ENCODE results near the gene NUS1. TPM values are rescaled to one million over a fixed set of nuclear protein-coding genes. Genes with fewer than 3 reads are reported as not detected.

The NUS1 gene
- total and polyA plus RNA-seq, 2 of the 13 experiments (the other 11 are each of a cell fraction or from before 2014, with no cell fraction given), result 18.3 to 18.6 TPM

DNA sequence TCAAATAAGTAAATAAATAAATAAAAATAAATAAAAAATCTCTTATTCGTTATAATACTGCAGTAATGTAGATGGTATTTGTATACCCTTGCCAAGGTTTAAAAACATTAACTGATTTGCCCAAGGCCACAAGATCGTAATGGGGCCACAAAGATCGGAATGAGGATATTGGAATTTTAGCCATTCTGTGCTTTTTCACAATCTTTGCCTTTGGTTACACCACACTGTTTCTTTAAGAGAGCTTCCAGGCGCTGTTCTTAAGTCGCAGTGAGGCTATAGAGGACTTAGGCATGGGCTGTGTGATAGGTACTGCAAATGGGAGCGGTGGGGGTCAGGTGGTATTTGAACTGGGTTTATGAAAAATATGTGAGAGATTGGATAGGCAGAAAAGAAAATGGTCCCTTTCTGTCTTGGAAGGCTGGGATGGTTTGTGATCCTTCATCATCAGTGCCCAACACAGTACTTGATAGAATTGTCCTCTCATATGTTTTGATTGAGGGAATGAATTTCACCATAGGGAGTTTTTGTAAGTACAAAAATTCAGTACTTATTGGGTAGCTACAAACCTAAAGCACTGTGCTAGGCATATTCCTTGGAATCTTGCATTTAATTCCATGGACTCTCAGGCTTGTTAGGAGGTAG lies 1.4 kb downstream of the NUS1 start:
- POLR2A ChIA-PET, result no interaction called here
- FAIRE-seq (no peak), DNase-seq (ENCODE audit: low spot score) (no peak), ATAC-seq (no peak)
- Histone ChIP-seq H3K4me3 (replicated peaks in 1 of 3; ENCODE audit: insufficient read depth in 1 of 3, low read depth in 2 of 3, low read length in 3 of 3) (peak overlapping the region; percentile 86 to 93 (median 88)), H3K4me2 (ENCODE audit: low read depth, low read length) (peak overlapping the region; percentile 98), H3K27me3 (ENCODE audit: control insufficient read depth in 1 of 2, insufficient read depth in 2 of 2, low read length in 2 of 2) (no peaks in the 10 kb centered on the region; a peak in 1 of 5 replicates), H3K9me3 (ENCODE audit: low read length) (no peaks in the 10 kb centered on the region), H3K9ac (ENCODE audit: insufficient read depth, low read depth, low read length) (peak overlapping the region; percentile 84), H3K4me1 (ENCODE audit: insufficient read depth, low read length) (peaks cover 71% of the 10 kb centered on the region), H3K27ac (ENCODE audit: extremely low read length, insufficient read depth, low read length) (peak overlapping the region; percentile 15), H4K20me1 (ENCODE audit: insufficient read depth, low read length) (peaks cover 47% of the 10 kb centered on the region), H3K36me3 (replicated peaks in 1 of 2; ENCODE audit: control insufficient read depth in 1 of 2, insufficient read depth in 2 of 2, low read length in 2 of 2) (peaks cover 0 to 15% of the 10 kb centered on the region in 2 experiments; a peak in 1 of 5 replicates), H2AFZ (ENCODE audit: low read length) (no peak overlapping the region), H3K79me2 (ENCODE audit: insufficient read depth, low read length) (peaks cover 66% of the 10 kb centered on the region)
- intact Hi-C loops (cut with micrococcal nuclease; ENCODE audit: unreplicated experiment), result loop anchor here (5.0 kb wide), 2 partner anchors 224 to 1424 kb away; partner anchors contain the start of gene TSPYL4
- WGBS (ENCODE audit: low lambda C conversion rate), result 30% methylated on average over 6 of the region's 6 CpGs
- in situ Hi-C loops (cut with HindIII; ENCODE audit: extremely low pct_ligation_motif_present, low pct_unique_long_range_greater_than_20kb), result no loop called here
- CTCF ChIA-PET (ENCODE audit: low intra/inter-chr PET ratio, low total read pairs), result no interaction called here
- TF ChIP-seq, protein P1, sequence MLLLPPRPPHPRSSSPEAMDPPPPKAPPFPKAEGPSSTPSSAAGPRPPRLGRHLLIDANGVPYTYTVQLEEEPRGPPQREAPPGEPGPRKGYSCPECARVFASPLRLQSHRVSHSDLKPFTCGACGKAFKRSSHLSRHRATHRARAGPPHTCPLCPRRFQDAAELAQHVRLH (CRISPR knock-in tag; IDR thresholded peaks at IDR 0.05; ENCODE audit: borderline replicate concordance, low read depth), result no peak
- TF ChIP-seq POLR2A (IDR thresholded peaks at IDR 0.05; ENCODE audit: insufficient read depth in 1 of 2, low read depth in 2 of 2, low read length in 2 of 2) (0 out of 4 replicates have a peak, but pooled peaks of 1 of the 2 experiments have one; percentile 14), ZNF335 (CRISPR knock-in tag; IDR thresholded peaks at IDR 0.05) (0 out of 2 replicates have a peak, but pooled peaks have one; percentile 12)
- BruUV-seq (replicated peaks), result TSS peak; percentile 43

DNA sequence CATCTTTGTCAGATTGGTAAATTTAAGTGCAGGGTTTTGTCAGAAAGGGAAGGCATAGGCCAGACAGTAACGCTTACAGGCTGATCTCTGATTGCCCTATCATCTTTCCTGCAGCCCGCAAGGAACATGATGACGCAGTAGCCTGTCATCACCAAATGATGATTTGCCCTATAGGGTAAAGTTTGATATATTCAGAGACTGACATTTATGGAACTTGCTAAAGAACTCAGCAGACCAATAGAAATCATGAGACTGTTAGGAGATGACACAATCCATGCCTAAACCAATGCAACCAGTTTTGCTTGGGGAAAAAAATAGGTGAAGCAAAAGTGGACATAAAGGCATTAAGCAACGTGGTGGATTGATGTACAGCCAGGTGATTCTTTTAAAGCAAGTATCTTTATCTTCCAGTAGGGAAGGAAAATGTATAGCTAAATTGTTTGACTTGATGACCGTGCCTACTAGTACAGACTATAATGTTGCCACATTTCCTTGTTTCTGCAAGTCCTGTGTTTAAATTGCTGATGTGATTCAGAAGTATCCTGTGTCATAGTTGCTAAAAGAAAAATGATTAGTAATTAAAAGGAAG lies 2.4 kb downstream of the NUS1 start:
- peaks cover 80% of the 10 kb centered on the region for H3K4me1 ChIP-seq (ENCODE audit: insufficient read depth, low read length)
- intact Hi-C loops (cut with micrococcal nuclease; ENCODE audit: unreplicated experiment) (loop anchor here (5.0 kb wide), 2 partner anchors 225 to 1425 kb away; partner anchors contain the start of gene TSPYL4), in situ Hi-C loops (cut with HindIII; ENCODE audit: extremely low pct_ligation_motif_present, low pct_unique_long_range_greater_than_20kb) (no loop called here)
- H3K9ac ChIP-seq (ENCODE audit: insufficient read depth, low read depth, low read length), result peak overlapping the region; percentile 84
- H3K79me2 ChIP-seq (ENCODE audit: insufficient read depth, low read length), result peaks cover 75% of the 10 kb centered on the region
- H3K27me3 ChIP-seq (ENCODE audit: control insufficient read depth in 1 of 2, insufficient read depth in 2 of 2, low read length in 2 of 2), result no peaks in the 10 kb centered on the region; a peak in 1 of 5 replicates
- H2AFZ ChIP-seq (ENCODE audit: low read length), result no peak overlapping the region
- no peak for DNase-seq (ENCODE audit: low spot score)
- 68% methylated on average over 5 of the region's 5 CpGs for whole genome bisulfite sequencing (ENCODE audit: low lambda C conversion rate)
- no peak for ATAC-seq
- FAIRE-seq, result no peak
- H3K27ac ChIP-seq (ENCODE audit: extremely low read length, insufficient read depth, low read length), result no peak overlapping the region
- POLR2A ChIA-PET, result no interaction called here
- CTCF ChIA-PET (ENCODE audit: low intra/inter-chr PET ratio, low total read pairs), result no interaction called here
- peak overlapping the region; percentile 86 to 93 (median 88); a peak in 5 of 6 replicates for H3K4me3 ChIP-seq (replicated peaks in 1 of 3; ENCODE audit: insufficient read depth in 1 of 3, low read depth in 2 of 3, low read length in 3 of 3)
- no TSS peak for BruUV-seq (replicated peaks)
- H3K4me2 ChIP-seq (ENCODE audit: low read depth, low read length), result peak overlapping the region; percentile 98
- H3K36me3 ChIP-seq (replicated peaks in 1 of 2; ENCODE audit: control insufficient read depth in 1 of 2, insufficient read depth in 2 of 2, low read length in 2 of 2), result peaks cover 0 to 19% of the 10 kb centered on the region in 2 experiments; a peak in 1 of 5 replicates
- H3K9me3 ChIP-seq (ENCODE audit: low read length), result no peaks in the 10 kb centered on the region
- peaks cover 50% of the 10 kb centered on the region for H4K20me1 ChIP-seq (ENCODE audit: insufficient read depth, low read length)
- no peak for TF ChIP-seq FOXM1 (CRISPR knock-in tag; IDR thresholded peaks at IDR 0.05)
- TF ChIP-seq ZC3H4 (CRISPR knock-in tag; IDR thresholded peaks at IDR 0.05; ENCODE audit: borderline replicate concordance), result no peak
- peak; percentile 30; the same call in 1 of the 2 replicates for TF ChIP-seq RBFOX2 (IDR thresholded peaks at IDR 0.05; ENCODE audit: low read depth, low read length)
- no peak for TF ChIP-seq SP2 (CRISPR knock-in tag; IDR thresholded peaks at IDR 0.05)
- TF ChIP-seq HES4 (CRISPR knock-in tag; IDR thresholded peaks at IDR 0.05; ENCODE audit: borderline replicate concordance), result no peak
- TF ChIP-seq, protein P2, sequence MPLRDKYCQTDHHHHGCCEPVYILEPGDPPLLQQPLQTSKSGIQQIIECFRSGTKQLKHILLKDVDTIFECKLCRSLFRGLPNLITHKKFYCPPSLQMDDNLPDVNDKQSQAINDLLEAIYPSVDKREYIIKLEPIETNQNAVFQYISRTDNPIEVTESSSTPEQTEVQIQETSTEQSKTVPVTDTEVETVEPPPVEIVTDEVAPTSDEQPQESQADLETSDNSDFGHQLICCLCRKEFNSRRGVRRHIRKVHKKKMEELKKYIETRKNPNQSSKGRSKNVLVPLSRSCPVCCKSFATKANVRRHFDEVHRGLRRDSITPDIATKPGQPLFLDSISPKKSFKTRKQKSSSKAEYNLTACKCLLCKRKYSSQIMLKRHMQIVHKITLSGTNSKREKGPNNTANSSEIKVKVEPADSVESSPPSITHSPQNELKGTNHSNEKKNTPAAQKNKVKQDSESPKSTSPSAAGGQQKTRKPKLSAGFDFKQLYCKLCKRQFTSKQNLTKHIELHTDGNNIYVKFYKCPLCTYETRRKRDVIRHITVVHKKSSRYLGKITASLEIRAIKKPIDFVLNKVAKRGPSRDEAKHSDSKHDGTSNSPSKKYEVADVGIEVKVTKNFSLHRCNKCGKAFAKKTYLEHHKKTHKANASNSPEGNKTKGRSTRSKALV (CRISPR knock-in tag; IDR thresholded peaks at IDR 0.05), result 0 out of 2 replicates have a peak, but pooled peaks have one; percentile 22
- peak; percentile 25; the same call in 1 of the 2 replicates for TF ChIP-seq CEBPG (CRISPR knock-in tag; IDR thresholded peaks at IDR 0.05)
- TF ChIP-seq ELF4 (CRISPR knock-in tag; IDR thresholded peaks at IDR 0.05; ENCODE audit: borderline replicate concordance), result no peak
- no peak for TF ChIP-seq PHF5A (CRISPR knock-in tag; IDR thresholded peaks at IDR 0.05; ENCODE audit: low read depth, unreplicated experiment)
- TF ChIP-seq FOXC1 (CRISPR knock-in tag; IDR thresholded peaks at IDR 0.05; ENCODE audit: borderline replicate concordance), result no peak
- TF ChIP-seq ZNF235 (CRISPR knock-in tag; IDR thresholded peaks at IDR 0.05; ENCODE audit: borderline replicate concordance), result no peak
- no peak for TF ChIP-seq ZNF83 (CRISPR knock-in tag; IDR thresholded peaks at IDR 0.05; ENCODE audit: borderline replicate concordance)
- 0 out of 2 replicates have a peak, but pooled peaks have one; percentile 7 for TF ChIP-seq CREB1 (IDR thresholded peaks at IDR 0.05)
- TF ChIP-seq CREB1 (CRISPR knock-in tag; IDR thresholded peaks at IDR 0.05), result no peak

All from HepG2 (cell line).